NCI-H2107 treated with DMSO at 0.1 percent for 48 hours (cell line): Measurements from ENCODE around the gene AIRE.
A peak's percentile ranks its signal among the peaks of the same experiment; 100 is the strongest.

Experiments
- DNase-seq: peaks from one replicate; lab custom pipeline; 2025; ENCODE audit not compliant: unreplicated experiment; lab: John Stamatoyannopoulos, UW

The AIRE gene

GRCh38 chr21:44322621-44323325 is 37.1 kb downstream of the AIRE start:
- no peak for DNase-seq

GRCh38 chr21:44323591-44323990 is 37.9 kb downstream of the AIRE start:
- no peak for DNase-seq

GRCh38 chr21:44324106-44324853 is 38.6 kb downstream of the AIRE start:
- no peak for DNase-seq

GRCh38 chr21:44324854-44325107 is 39.1 kb downstream of the AIRE start:
- no peak for DNase-seq

GRCh38 chr21:44325386-44326271 is 40.0 kb downstream of the AIRE start:
- DNase-seq = no peak

- no peak for DNase-seq
Observed at GRCh38 chr21:44326272-44326647, 40.6 kb downstream of the AIRE start.

- no peak for DNase-seq
Observed at GRCh38 chr21:44326716-44327602, 41.3 kb downstream of the AIRE start.

- DNase-seq = no peak
Observed at GRCh38 chr21:44327603-44327974, 41.9 kb downstream of the AIRE start.

GRCh38 chr21:44328242-44328895 is 42.7 kb downstream of the AIRE start:
- no peak for DNase-seq

GRCh38 chr21:44329086-44329889 is 43.6 kb downstream of the AIRE start:
- peak; percentile 58 for DNase-seq

- DNase-seq = no peak
Observed at GRCh38 chr21:44329971-44330681, 44.5 kb downstream of the AIRE start.

- DNase-seq = no peak
Observed at GRCh38 chr21:44330698-44331097, 45.0 kb downstream of the AIRE start.

GRCh38 chr21:44331209-44331608 is 45.5 kb downstream of the AIRE start:
- DNase-seq = no peak

- DNase-seq = no peak
Observed at GRCh38 chr21:44331650-44332307, 46.1 kb downstream of the AIRE start.

- no peak for DNase-seq
Observed at GRCh38 chr21:44332383-44332782, 46.7 kb downstream of the AIRE start.

GRCh38 chr21:44332965-44333364 is 47.3 kb downstream of the AIRE start:
- no peak for DNase-seq

- DNase-seq = no peak
Observed at GRCh38 chr21:44333509-44334328, 48.0 kb downstream of the AIRE start.
